Right ventricle myocardium superior (tissue), 1 donor: ENCODE results near the gene HLA-DQB1. TPM values are rescaled to one million over a fixed set of nuclear protein-coding genes. Genes with fewer than 3 reads are reported as not detected.
A peak's percentile ranks its signal among the peaks of the same experiment; 100 is the strongest.
"Not testable (repeated sequence)": the region's sequence is repeated elsewhere in the genome, so short reads cannot be mapped to it uniquely, and the experiment has no call there.

Experiments used
- ATAC-seq: fragments of 200-7000 bp; cut with Tn5 transposase; one replicate; pipeline ENCODE4 v1.9.1; 2020; ENCODE audit warnings: mild to moderate bottlenecking; ENCODE audit not compliant: poor library complexity
- DNase-seq: peaks from one replicate; pipeline ENCODE4 v3.0.0-alpha.2; 2020
- intact Hi-C: fragments of 100-400 bp; cut with DNase I; formaldehyde crosslinking; loops from one replicate; pipeline ENCODE4 v1.11.2; 2022
- long read RNA-seq: library from polyadenylated mRNA; unstranded; transcript quantifications from one replicate; pipeline ENCODE4 v2.0.0, GENCODE V29; 2021
- total RNA-seq: library from RNA; stranded (reverse); fragmentation: NEBNext Ultra II Directional; extraction: Animal tissue kit (Norgen Biotek cat#: 25700); gene quantifications from one replicate; pipeline ENCODE4 v1.2.1, GENCODE V29; 2021
- donor health status: DM: no; HTN: yes; CAD: no; lungs with severe emphysema.

HLA-DQB1 gene
- 2.9 TPM for total RNA-seq
- long read RNA-seq, transcript HLA-DQB1-205 (5 exons, 1,642 nt): major isoform, 11 of 14 reads
- long read RNA-seq, partial matches to known transcripts: 0 of 14 reads
- long read RNA-seq, other reads (novel, unspliced or antisense): 2 of 14 reads

DNA sequence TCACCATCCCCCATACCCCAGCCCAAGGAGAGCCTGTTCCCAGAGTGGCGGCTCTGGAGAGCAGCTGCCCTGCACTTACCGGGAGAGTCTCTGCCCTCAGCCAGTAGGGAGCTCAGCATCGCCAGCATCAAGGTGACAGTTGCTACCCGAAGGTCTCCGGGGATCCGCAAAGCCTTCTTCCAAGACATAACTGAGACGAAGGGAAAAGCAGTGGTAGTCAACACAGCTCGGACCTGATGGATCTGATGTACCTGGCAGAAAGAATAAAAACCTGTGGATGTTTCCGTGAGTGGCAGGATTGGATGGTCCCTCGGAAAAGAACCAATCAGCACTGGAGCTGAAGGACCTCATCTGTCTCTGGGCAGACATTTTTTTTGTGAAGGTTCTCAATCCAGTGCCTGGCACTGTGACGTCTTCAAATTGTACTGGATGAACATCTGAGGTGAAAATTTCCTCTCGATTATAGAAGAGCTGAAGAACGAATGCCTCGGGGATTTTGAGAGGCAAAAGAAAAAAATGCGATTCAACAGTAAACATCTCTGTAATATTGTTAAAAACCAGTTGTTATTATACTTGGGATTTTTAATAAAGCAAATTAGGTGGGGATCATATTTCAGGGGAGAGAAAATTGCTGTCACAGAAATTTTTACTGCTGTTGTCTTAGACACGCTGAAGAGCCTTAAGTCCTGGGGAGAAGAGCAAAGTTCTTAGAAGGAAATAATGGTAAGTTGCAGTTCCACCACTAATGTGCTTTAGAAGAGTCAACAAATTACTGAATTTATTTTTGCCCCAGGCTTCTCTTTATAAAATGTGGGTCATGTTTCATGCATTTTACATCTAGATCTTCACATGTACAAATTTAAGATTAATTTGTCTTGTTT is at the start of gene HLA-DQB1:
Gene HLA-DQB1 (minus strand): TSS at position 238 of the 881 bp plus-strand sequence. CDS start 50 bp downstream, at position 188.
- no peak for DNase-seq
- ATAC-seq: peak; percentile 81
- intact Hi-C loops: no loop called here

- no peak for ATAC-seq
Measured at GRCh38 chr6:32713241-32713640, 46.8 kb upstream of the HLA-DQB1 start.

GRCh38 chr6:32709625-32710024 is 43.2 kb upstream of the HLA-DQB1 start:
- ATAC-seq (no peak), DNase-seq (no peak)
- intact Hi-C loops: loop anchor here (10.0 kb wide), 1 partner anchor 85 kb away; no protein-coding TSS in a partner anchor

More at GRCh38 chr6:32713241-32713640, 46.8 kb upstream of the HLA-DQB1 start:
- intact Hi-C loops: no loop called here
- no peak for DNase-seq

DNA sequence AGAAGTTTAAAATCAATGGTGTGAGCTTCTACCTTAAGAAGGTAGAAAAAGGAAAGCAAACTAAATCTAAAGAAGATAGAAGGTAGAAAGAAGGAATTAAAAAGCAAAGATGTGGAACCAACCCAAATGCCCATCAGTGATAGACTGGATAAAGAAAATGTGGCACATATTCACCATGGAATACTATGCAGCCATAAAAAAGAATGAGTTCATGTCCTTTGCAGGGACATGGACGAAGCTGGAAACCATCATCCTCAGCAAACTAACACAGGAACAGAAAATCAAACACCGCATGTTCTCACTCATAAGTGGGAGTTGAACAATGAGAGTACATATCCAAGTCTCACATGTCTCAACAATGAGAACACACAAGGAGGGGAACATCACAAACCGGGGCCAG is 38.7 kb upstream of the HLA-DQB1 start:
- not testable (repeated sequence) for DNase-seq, ATAC-seq
- intact Hi-C loops: loop anchor here (10.0 kb wide), 1 partner anchor 90 kb away; no protein-coding TSS in a partner anchor

DNA sequence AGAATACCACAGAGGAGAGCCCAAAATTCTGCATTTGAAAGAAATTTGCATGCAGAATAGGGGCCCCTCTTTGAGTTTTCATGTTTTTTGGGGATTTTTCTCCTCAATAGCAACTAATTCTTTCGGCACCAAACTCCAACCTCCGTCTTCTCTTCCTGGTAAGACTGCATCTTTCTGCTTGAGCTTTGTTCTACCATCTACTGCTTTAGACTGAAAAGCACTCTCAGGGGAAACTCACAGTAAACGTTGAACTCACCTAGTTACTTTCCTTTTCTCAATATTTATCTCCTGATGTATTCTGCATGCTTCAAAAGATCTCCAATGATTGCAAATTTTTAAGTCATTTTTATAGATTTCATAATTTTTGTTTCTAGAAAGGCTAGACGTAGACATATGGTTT is 36.9 kb upstream of the HLA-DQB1 start:
- intact Hi-C loops: loop anchor here (10.0 kb wide), 1 partner anchor 91 kb away; no protein-coding TSS in a partner anchor
- no peak for ATAC-seq
- DNase-seq: no peak

DNA sequence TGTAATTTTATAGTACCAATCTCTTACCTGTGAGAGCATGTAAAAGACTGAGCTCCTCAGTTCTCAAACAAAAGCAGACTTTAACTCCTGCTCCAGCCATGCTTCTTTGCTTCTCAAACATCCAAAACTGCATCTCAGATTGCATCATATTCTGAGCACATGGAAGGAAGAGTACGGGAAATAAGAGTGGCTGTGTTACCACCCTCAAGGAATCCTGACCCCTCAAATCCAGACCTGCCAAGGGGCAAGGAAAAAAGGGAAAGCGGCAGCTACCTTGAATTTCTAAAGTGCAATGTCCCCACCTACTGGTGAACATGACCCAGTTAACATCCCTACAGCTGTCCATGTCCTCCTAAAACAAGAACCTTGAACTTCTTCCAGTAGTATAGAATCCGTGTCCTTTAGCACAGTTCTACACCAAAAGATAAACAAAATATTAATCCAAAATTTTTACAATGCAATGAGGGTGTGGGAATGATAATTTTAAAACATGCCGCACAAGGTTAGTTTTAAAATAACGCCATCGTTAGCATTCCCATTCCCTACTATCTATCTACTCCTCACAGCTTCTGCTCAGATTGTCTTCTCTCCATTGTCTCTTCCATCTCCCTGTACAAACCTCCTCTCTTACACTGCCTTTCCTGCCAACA is 34.1 kb upstream of the HLA-DQB1 start:
- intact Hi-C loops: loop anchor here (10.0 kb wide), 1 partner anchor 94 kb away; no protein-coding TSS in a partner anchor
- DNase-seq (no peak), ATAC-seq (peak; percentile 75)

DNA sequence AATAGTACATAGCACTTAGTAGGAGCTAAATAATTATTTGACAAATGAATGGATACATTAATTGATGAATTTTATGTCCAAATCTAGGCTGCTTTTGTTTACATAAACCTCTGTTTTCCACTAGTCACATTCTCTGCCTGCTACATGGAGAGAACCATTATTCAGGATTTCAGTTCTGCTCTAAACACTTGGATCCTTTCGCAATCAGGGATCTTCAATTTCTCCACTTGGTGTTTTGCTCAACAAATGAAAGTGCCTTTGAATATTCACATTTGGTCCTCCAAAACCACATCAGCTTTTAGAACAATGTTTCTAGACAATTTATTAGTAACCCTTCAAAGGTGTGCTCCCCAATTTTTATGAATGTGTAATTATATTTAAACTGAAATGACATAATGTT is 30.6 kb upstream of the HLA-DQB1 start:
- ATAC-seq (no peak), DNase-seq (no peak)
- intact Hi-C loops: loop anchor here (5.0 kb wide), 1 partner anchor 285 kb away; no protein-coding TSS in a partner anchor

GRCh38 chr6:32692019-32692418 is 25.6 kb upstream of the HLA-DQB1 start:
- DNase-seq (peak; percentile 39), ATAC-seq (no peak)
- intact Hi-C loops: no loop called here

- DNase-seq: no peak
- ATAC-seq: no peak
- intact Hi-C loops: no loop called here
Measured at GRCh38 chr6:32689531-32690501, 23.4 kb upstream of the HLA-DQB1 start.

GRCh38 chr6:32685603-32686002 is 19.1 kb upstream of the HLA-DQB1 start:
- intact Hi-C loops: no loop called here
- ATAC-seq: no peak
- DNase-seq: no peak

DNA sequence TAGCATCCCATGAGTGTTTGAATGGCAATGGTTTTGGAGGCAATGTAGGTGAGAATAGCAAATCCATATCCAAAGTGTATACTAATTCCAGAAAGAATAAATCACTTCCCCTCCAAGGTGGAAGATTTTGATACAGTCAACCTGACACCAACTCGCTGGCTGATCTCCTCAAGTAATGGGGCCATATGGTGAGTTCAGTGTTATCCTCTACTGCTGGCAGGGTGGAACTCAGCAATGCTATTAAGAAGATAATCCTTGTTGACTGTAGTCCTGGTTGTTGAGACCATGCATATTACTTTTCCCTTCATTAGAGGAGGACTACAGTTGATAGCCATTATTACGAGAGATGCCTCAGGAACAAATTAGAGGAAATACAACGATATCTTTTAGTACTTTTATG is 17.8 kb upstream of the HLA-DQB1 start:
- ATAC-seq (no peak), DNase-seq (no peak)
- intact Hi-C loops: no loop called here

- ATAC-seq (no peak), DNase-seq (no peak)
- intact Hi-C loops: no loop called here
Measured at GRCh38 chr6:32680055-32680454, 13.6 kb upstream of the HLA-DQB1 start.

DNA sequence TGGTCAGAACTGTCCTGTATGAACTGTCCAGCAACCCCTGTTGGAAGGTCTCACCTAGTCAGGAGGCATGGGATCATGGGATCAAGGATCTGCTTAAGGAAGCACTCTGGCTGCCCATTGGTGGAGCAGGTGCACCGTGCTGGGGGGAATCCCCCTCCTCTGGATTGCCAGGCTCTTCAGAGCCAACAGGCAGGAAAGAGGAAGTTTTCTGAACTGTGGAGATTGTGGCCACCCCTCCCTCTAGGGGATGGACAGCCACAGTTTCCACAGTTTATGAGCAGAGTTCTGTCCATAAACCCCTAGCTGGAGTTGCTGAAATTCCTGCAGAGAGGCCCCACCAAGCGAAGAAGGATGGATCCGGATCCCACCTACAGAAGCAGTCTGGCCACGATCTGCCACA is 13.0 kb upstream of the HLA-DQB1 start:
- ATAC-seq (no peak), DNase-seq (no peak)
- intact Hi-C loops: no loop called here

DNA sequence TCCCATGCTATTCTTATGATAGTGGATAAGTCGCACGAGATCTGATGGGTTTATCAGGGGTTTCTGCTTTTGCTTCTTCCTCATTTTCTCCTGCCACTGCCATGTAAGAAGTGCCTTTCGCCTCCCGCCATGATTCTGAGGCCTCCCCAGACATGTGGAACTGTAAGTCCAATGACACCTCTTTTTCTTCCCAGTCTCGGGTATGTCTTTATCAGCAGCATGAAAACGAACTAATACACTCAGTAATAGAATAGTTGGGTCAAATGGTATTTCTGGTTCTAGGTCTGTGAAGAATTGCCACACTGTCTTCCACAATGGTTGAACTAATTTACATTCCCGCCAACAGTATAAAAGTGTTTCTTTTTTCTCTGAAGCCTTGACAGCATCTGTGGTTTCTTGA is 7.7 kb upstream of the HLA-DQB1 start:
- intact Hi-C loops, ATAC-seq, DNase-seq: not testable (repeated sequence)

DNA sequence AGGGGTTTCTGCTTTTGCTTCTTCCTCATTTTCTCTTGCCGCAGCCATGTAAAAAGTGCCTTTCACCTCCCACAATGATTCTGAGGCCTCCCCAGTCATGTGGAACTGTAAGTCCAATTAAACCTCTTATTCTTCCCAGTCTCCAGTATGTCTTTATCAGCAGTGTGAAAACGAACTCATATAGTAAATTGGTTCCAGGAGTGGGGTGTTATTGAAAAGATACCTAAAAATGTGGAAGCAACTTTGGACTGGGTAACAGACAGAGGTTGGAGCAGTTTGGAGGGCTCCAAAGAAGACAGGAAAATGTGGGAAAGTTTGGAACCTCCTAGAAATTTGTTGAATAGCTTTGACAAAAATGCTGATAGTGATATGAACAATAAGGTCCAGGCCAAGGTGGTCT is 5.5 kb upstream of the HLA-DQB1 start:
- ATAC-seq, intact Hi-C loops, DNase-seq: not testable (repeated sequence)

GRCh38 chr6:32669893-32670292 is 3.4 kb upstream of the HLA-DQB1 start:
- ATAC-seq (no peak), DNase-seq (no peak)
- intact Hi-C loops: no loop called here

DNA sequence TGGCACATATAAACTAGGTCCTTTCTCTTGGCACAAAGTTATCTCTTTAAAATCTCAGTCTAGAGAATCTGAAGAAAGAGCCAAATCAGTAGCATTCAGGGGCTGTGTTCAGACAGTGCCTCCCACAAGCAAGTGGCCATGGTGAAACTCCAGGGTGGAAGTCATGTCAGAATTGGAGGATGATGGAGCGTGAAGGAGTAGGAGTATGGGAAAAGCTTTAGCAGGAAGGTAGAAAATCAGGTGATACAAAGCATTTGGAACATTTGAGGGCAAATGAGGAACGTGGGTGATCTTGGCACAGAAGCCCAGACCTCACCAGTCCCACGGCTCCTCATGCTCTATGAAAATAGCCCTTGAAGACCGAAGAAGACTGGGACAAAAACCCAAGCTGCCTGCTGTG is 2.8 kb upstream of the HLA-DQB1 start:
- intact Hi-C loops: no loop called here
- DNase-seq: no peak
- ATAC-seq: no peak

GRCh38 chr6:32668226-32668747 is 1.8 kb upstream of the HLA-DQB1 start:
- ATAC-seq (peak; percentile 59), DNase-seq (no peak)
- intact Hi-C loops: no loop called here
